A673 (cell line): Measurements from ENCODE around the gene RAD51. TPM values are rescaled to one million over a fixed set of nuclear protein-coding genes. Genes with fewer than 3 reads are reported as not detected.
A peak's percentile ranks its signal among the peaks of the same experiment; 100 is the strongest.

Experiments used
- BruUV-seq: library from RNA; stranded (reverse); fragments of 400-500 nt; replicated peaks from 2 replicates; lab custom pipeline; 2021; lab: Mats Ljungman, UMichigan
- CTCF ChIA-PET: fragments of 300-600 bp; sonication (Branson Sonifier 250); formaldehyde crosslinking; loops from one replicate; lab custom pipeline; 2022; ENCODE audit warnings: antibody characterized with exemption; lab: Charles Lee
- POLR2A ChIA-PET: fragments of 300-600 bp; sonication (Branson Sonifier 250); formaldehyde crosslinking; loops from one replicate; lab custom pipeline; 2022; ENCODE audit warnings: antibody characterized with exemption; ENCODE audit not compliant: low non-redundant PET; lab: Charles Lee
- DNase-seq: peaks from one replicate; pipeline ENCODE4 v3.0.0-alpha.2; 2015; ENCODE audit warnings: low spot score
- H3K27ac ChIP-seq: fragments of 200-600 bp; sonication (generic); 2 replicates; pipeline ENCODE4 v1.5.1; 2016; ENCODE audit warnings: mixed run types, low read depth, mild to moderate bottlenecking, mixed read lengths, antibody characterized with exemption, low read length; ENCODE audit not compliant: poor library complexity, severe bottlenecking
- H3K27me3 ChIP-seq: fragments of 200-600 bp; sonication (generic); replicated peaks from 2 replicates; pipeline ENCODE4 v1.6.1; 2017; ENCODE audit warnings: mixed run types, low read depth, mild to moderate bottlenecking, mixed read lengths, antibody characterized with exemption, low read length; ENCODE audit not compliant: insufficient read depth, poor library complexity
- H3K36me3 ChIP-seq: fragments of 200-600 bp; sonication (generic); 2 replicates; pipeline ENCODE4 v1.6.1; 2016; ENCODE audit warnings: mixed run types, mild to moderate bottlenecking, mixed read lengths, antibody characterized with exemption, low read length; ENCODE audit not compliant: insufficient read depth, poor library complexity, severe bottlenecking
- H3K4me1 ChIP-seq: fragments of 200-600 bp; sonication (generic); 2 replicates; pipeline ENCODE4 v1.6.1; 2017; ENCODE audit warnings: mixed run types, mild to moderate bottlenecking, mixed read lengths, antibody characterized with exemption, low read length; ENCODE audit not compliant: insufficient read depth, poor library complexity, severe bottlenecking
- H3K4me3 ChIP-seq: fragments of 200-600 bp; sonication (generic); 2 replicates; pipeline ENCODE4 v1.5.1; 2016; ENCODE audit warnings: low read depth, mixed run types, mild to moderate bottlenecking, mixed read lengths, low read length; ENCODE audit not compliant: poor library complexity, severe bottlenecking
- H3K9me3 ChIP-seq: fragments of 200-600 bp; sonication (generic); 2 replicates; pipeline ENCODE4 v1.6.1; 2016; ENCODE audit warnings: mixed run types, low read depth, mild to moderate bottlenecking, mixed read lengths, antibody characterized with exemption, low read length; ENCODE audit not compliant: poor library complexity, severe bottlenecking
- CTCF ChIP-seq: fragments of 300-800, 200-600 bp; sonication (generic); conservative IDR thresholded peaks from 2 replicates; pipeline ENCODE4 v1.5.1; 2017; ENCODE audit warnings: low read depth, mild to moderate bottlenecking, antibody characterized with exemption, low read length, moderate library complexity, mixed read lengths
- EZH2 ChIP-seq: fragments of 200-600 bp; sonication (generic); IDR thresholded peaks from 2 replicates; pipeline ENCODE4 v1.6.1; 2017; ENCODE audit warnings: borderline replicate concordance, low read depth, mild to moderate bottlenecking, mixed read lengths, antibody characterized with exemption, low read length; ENCODE audit not compliant: poor library complexity, severe bottlenecking
- intact Hi-C: fragments of 100-400 bp; cut with micrococcal nuclease; formaldehyde crosslinking; loops from one replicate; pipeline ENCODE4 v1.10.0; 2022; ENCODE audit not compliant: unreplicated experiment
- total RNA-seq: library from RNA; stranded (reverse); gene quantifications from 2 replicates; pipeline ENCODE4 v1.2.3, GENCODE V29; 2021

The RAD51 gene
- total RNA-seq, 1 experiment from 2014 or later, result 51.1 TPM

GRCh38 chr15:40756938-40757337 lies 62.0 kb downstream of the RAD51 start:
- no TSS peak for BruUV-seq
- no peak overlapping the region for H3K4me3 ChIP-seq
- DNase-seq, result peak; percentile 79
- ChIA-PET CTCF (interaction anchor here (0.5 kb wide), 1 partner anchor 92 kb away, joined by 3 read pairs; no protein-coding TSS in a partner anchor), POLR2A (no interaction called here)
- H3K36me3 ChIP-seq, result peaks cover 7% of the 10 kb centered on the region
- no peaks in the 10 kb centered on the region for H3K27me3 ChIP-seq
- no peak overlapping the region for H3K27ac ChIP-seq
- intact Hi-C loops, result no loop called here
- no peaks in the 10 kb centered on the region for H3K9me3 ChIP-seq
- peaks cover 23% of the 10 kb centered on the region for H3K4me1 ChIP-seq
- TF ChIP-seq EZH2 (no peak), CTCF (no peak)

GRCh38 chr15:40759961-40760360 lies 65.0 kb downstream of the RAD51 start:
- Histone ChIP-seq H3K36me3 (no peaks in the 10 kb centered on the region), H3K27ac (no peak overlapping the region), H3K4me1 (peaks cover 30% of the 10 kb centered on the region), H3K27me3 (no peaks in the 10 kb centered on the region), H3K4me3 (no peak overlapping the region), H3K9me3 (no peaks in the 10 kb centered on the region)
- ChIA-PET POLR2A (no interaction called here), CTCF (no interaction called here)
- no TSS peak for BruUV-seq
- intact Hi-C loops, result no loop called here
- no peak for TF ChIP-seq CTCF
- no peak for TF ChIP-seq EZH2
- no peak for DNase-seq

- ChIA-PET POLR2A (no interaction called here), CTCF (interaction anchor here (0.7 to 0.9 kb wide), 2 partner anchors 20 to 96 kb away, joined by 3 to 5 read pairs; no protein-coding TSS in a partner anchor)
- Histone ChIP-seq H3K27me3 (no peaks in the 10 kb centered on the region), H3K36me3 (peaks cover 4% of the 10 kb centered on the region), H3K27ac (peak overlapping the region; percentile 66), H3K4me3 (peak overlapping the region; percentile 45), H3K4me1 (peaks cover 34% of the 10 kb centered on the region), H3K9me3 (no peaks in the 10 kb centered on the region)
- DNase-seq, result peak; percentile 71
- BruUV-seq, result no TSS peak
- TF ChIP-seq EZH2 (no peak), CTCF (no peak)
- intact Hi-C loops, result no loop called here
These were observed 68.2 kb downstream of the RAD51 start for GRCh38 chr15:40762919-40763800.
